ENCODE measurements around the gene CYB5D1. TPM values are rescaled to one million over a fixed set of nuclear protein-coding genes. Genes with fewer than 3 reads are reported as not detected.
"Not testable (repeated sequence)": the region's sequence is repeated elsewhere in the genome, so short reads cannot be mapped to it uniquely, and the experiment has no call there.

CYB5D1 gene
- 4.6 and 4.7 TPM in 2 replicates for total RNA-seq (2014; rRNA removed; shearing (Covaris generic); ENCODE audit: low replicate concordance)

GRCh38 chr17:7857713-7858521 lies at the start of gene CYB5D1:
Gene CYB5D1 (plus strand): TSS chr17:7858003. CDS start chr17:7858135, 132 bp downstream.
- no peak for DNase-seq (ENCODE audit: low read depth)
- in situ Hi-C loops (cut with HindIII; ENCODE audit: low pct_unique_long_range_greater_than_20kb, low sequenced_read_pairs): no loop called here

GRCh38 chr17:7809086-7809790 lies 48.6 kb upstream of the CYB5D1 start:
- in situ Hi-C loops (cut with HindIII; ENCODE audit: low pct_unique_long_range_greater_than_20kb, low sequenced_read_pairs): no loop called here
- DNase-seq (ENCODE audit: low read depth): peak; percentile 18

- in situ Hi-C loops (cut with HindIII; ENCODE audit: low pct_unique_long_range_greater_than_20kb, low sequenced_read_pairs); DNase-seq (ENCODE audit: low read depth): not testable (repeated sequence)
Observed at GRCh38 chr17:7809791-7810343, 47.9 kb upstream of the CYB5D1 start.

- in situ Hi-C loops (cut with HindIII; ENCODE audit: low pct_unique_long_range_greater_than_20kb, low sequenced_read_pairs): no loop called here
- DNase-seq (ENCODE audit: low read depth): no peak
Observed at GRCh38 chr17:7811251-7811650, 46.6 kb upstream of the CYB5D1 start.

- in situ Hi-C loops (cut with HindIII; ENCODE audit: low pct_unique_long_range_greater_than_20kb, low sequenced_read_pairs): no loop called here
Observed at GRCh38 chr17:7814969-7815368, 42.8 kb upstream of the CYB5D1 start.

GRCh38 chr17:7816926-7817642 lies 40.7 kb upstream of the CYB5D1 start:
- no peak for DNase-seq (ENCODE audit: low read depth)
- in situ Hi-C loops (cut with HindIII; ENCODE audit: low pct_unique_long_range_greater_than_20kb, low sequenced_read_pairs): no loop called here

More at GRCh38 chr17:7814969-7815368, 42.8 kb upstream of the CYB5D1 start:
- no peak for DNase-seq (ENCODE audit: low read depth)

- no peak for DNase-seq (ENCODE audit: low read depth)
- in situ Hi-C loops (cut with HindIII; ENCODE audit: low pct_unique_long_range_greater_than_20kb, low sequenced_read_pairs): no loop called here
Observed at GRCh38 chr17:7817643-7817964, 40.2 kb upstream of the CYB5D1 start.

- no peak for DNase-seq (ENCODE audit: low read depth)
- in situ Hi-C loops (cut with HindIII; ENCODE audit: low pct_unique_long_range_greater_than_20kb, low sequenced_read_pairs): no loop called here
Observed at GRCh38 chr17:7818026-7818425, 39.8 kb upstream of the CYB5D1 start.

- no peak for DNase-seq (ENCODE audit: low read depth)
- in situ Hi-C loops (cut with HindIII; ENCODE audit: low pct_unique_long_range_greater_than_20kb, low sequenced_read_pairs): no loop called here
Observed at GRCh38 chr17:7818746-7819645, 38.8 kb upstream of the CYB5D1 start.

GRCh38 chr17:7820231-7820630 lies 37.6 kb upstream of the CYB5D1 start:
- in situ Hi-C loops (cut with HindIII; ENCODE audit: low pct_unique_long_range_greater_than_20kb, low sequenced_read_pairs): no loop called here

GRCh38 chr17:7822126-7822525 lies 35.7 kb upstream of the CYB5D1 start:
- DNase-seq (ENCODE audit: low read depth): no peak
- in situ Hi-C loops (cut with HindIII; ENCODE audit: low pct_unique_long_range_greater_than_20kb, low sequenced_read_pairs): no loop called here

More at GRCh38 chr17:7820231-7820630, 37.6 kb upstream of the CYB5D1 start:
- no peak for DNase-seq (ENCODE audit: low read depth)

- in situ Hi-C loops (cut with HindIII; ENCODE audit: low pct_unique_long_range_greater_than_20kb, low sequenced_read_pairs): no loop called here
- no peak for DNase-seq (ENCODE audit: low read depth)
Observed at GRCh38 chr17:7823581-7824001, 34.2 kb upstream of the CYB5D1 start.

GRCh38 chr17:7824021-7824924 lies 33.5 kb upstream of the CYB5D1 start:
- in situ Hi-C loops (cut with HindIII; ENCODE audit: low pct_unique_long_range_greater_than_20kb, low sequenced_read_pairs): no loop called here
- no peak for DNase-seq (ENCODE audit: low read depth)

GRCh38 chr17:7825206-7825990 lies 32.4 kb upstream of the CYB5D1 start:
- peak; percentile 24 for DNase-seq (ENCODE audit: low read depth)
- in situ Hi-C loops (cut with HindIII; ENCODE audit: low pct_unique_long_range_greater_than_20kb, low sequenced_read_pairs): no loop called here

- no peak for DNase-seq (ENCODE audit: low read depth)
- in situ Hi-C loops (cut with HindIII; ENCODE audit: low pct_unique_long_range_greater_than_20kb, low sequenced_read_pairs): no loop called here
Observed at GRCh38 chr17:7830616-7831015, 27.2 kb upstream of the CYB5D1 start.

GRCh38 chr17:7831233-7831632 lies 26.6 kb upstream of the CYB5D1 start:
- no peak for DNase-seq (ENCODE audit: low read depth)
- in situ Hi-C loops (cut with HindIII; ENCODE audit: low pct_unique_long_range_greater_than_20kb, low sequenced_read_pairs): no loop called here

Data from Caki2 (cell line).